NCI-H526 (cell line): Measurements from ENCODE around the gene OR6B1.
"Not testable (repeated sequence)": the region's sequence is repeated elsewhere in the genome, so short reads cannot be mapped to it uniquely, and the experiment has no call there.

ENCODE experiments used
- DNase-seq, 2 experiments: peaks; one replicate each; lab custom pipeline; 2025; lab: John Stamatoyannopoulos, UW

Gene OR6B1

DNA sequence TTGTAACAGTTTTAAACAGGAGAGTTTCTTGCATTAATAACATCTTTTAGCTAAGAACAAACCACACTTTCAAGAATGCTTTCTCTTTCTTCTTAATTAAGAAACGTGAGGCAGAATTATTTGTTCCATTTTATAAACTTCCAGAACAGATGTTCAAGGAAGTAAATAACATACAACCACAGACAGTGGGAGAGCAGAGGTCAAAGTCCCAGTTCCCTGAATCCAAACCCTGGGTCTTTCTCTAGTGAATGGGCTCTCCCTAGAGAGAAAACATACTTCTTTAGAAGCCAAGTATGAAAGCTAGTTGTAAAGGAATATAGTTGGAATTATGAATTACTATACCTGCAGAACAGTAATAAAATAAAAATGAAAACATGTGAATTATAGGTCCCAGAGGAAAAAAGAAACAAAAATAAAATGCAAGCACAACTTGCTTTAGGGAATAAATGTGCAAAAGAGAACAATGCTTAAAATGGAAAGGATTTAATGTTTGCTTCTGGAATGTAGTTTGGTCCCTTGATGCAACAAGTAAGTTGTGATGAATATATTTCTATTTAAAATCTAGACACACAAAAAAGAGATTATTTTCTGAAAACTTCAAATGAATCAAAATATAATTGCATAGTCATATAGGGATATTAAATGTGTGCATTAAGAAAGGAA lies 6.0 kb downstream of the OR6B1 start:
- DNase-seq = no peak

DNA sequence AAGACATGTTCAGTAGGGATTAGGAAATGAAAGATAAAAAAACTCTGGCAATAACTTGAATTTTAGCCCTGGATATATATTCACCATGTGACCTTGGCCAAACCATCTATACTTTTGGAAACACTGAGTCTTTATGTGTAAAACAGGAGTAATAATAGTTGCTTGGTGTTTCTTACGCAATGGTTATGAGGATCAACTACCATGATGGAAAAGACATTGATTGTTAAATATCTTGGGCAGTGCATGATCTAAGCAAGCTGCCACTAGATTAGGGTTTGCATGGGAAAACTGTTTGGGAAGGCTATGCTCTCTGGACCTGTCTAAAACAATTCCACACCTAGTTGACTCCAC lies 6.5 kb downstream of the OR6B1 start:
- no peak for DNase-seq

DNA sequence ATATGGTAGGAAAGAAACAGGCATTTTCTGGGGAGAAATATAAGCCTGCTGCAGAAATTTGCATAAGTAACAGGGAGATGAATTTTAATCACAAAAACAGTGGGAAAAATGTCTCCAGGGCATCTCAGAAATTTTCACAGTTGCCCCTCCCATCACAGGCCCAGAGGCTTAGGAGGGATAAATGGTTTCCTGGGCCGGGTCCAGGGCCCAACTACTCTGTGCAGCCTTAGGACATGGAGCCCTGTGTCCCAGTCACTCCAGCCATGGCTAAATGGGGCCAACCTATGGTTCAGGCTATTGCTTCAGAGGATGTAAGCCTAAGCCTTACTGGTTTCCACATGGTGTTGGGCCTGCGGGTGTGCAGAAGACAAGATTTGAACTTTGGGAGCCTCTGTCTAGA lies 9.2 kb downstream of the OR6B1 start:
- DNase-seq = no peak

DNA sequence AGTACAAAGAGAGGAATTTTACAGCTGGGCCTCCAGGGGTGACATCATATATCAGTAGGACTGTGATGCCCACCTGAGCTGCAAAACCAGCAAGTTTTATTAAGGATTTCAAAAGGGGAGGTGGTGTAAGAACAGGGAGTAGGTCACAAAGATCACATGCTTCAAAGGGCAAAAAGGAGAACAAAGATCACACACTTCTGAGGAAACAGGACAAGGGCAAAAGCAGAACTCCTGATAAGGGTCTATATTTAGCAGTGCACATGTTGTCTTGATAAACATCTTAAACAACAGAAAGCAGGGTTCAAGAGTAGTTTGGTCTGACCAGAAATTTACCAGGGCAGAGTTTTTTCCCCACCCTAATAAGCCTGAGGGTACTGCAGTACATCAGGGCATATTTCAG lies 9.9 kb downstream of the OR6B1 start:
- not testable (repeated sequence) for DNase-seq

DNA sequence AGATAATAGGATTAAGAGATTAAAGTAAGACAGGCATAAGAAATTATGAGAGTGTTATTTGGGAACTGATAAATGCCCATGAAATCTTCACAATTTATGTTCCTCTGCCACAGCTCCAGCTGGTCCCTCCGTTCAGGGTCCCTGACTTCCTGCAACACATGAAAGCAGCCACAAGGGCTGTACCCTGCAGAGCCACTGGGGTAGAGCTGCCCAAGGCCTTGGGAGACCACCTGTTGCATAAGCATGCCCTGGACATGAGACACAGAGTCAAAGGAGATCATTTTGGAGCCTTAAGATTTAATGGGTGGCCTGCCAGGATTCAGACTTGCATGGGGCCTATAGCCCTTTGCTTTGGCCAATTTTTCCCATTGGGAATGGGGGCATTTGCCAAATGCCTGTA lies 10.7 kb downstream of the OR6B1 start:
- not testable (repeated sequence) for DNase-seq

DNA sequence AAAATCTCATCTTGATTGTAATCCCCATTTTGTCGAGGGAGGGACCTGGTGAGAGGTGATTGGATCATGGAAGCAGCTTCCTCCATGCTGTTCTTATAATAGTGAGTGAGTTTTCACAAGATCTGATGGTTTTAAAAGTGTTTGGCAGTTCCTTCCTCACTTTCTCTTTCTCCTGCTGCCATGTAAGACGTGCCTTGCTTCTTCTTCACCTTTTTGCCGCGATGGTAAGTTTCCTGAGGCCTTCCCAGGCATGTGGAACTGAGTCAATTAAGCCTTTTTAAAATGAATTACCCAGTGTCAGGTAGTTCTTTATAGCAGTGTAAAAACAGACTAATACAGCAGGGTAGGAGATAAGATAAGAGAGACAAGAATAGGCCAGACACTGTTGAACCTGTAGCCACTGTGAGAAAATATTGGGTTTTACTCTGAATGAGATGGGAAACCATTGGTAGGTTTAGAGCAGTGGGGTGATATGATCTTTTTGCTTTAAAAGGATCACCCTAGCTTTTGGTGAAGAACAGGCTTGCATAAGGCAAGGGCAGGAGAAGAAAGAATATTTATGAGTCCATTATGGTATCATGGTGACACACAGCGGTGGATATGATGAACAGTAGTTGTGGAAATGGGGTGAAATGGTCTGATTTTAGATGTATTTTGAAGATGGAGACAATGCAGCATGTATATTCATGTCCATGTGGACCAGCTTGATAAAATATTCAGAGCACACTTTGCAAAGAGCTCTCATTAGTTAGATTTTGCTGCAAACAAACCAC lies 11.5 kb downstream of the OR6B1 start:
- no peak for DNase-seq

DNA sequence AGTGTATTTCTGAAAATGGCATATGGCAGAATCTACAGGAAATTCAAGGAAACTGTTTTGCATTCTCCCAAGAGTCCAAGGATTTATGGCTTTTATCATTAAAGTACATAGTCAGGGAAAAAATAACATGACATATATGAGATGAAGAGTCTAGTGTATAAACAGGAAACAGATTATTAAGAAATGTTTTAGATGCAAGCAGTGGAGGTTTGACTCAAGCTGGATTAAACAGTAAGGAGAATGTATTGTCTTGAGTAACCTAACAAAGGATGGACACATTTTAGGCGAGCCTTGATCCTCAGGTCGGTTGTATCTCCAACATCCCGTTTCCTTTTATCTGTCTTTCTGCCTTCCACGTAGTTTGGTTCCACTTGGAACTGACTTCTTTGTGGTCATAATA lies 17.9 kb downstream of the OR6B1 start:
- DNase-seq = no peak

DNA sequence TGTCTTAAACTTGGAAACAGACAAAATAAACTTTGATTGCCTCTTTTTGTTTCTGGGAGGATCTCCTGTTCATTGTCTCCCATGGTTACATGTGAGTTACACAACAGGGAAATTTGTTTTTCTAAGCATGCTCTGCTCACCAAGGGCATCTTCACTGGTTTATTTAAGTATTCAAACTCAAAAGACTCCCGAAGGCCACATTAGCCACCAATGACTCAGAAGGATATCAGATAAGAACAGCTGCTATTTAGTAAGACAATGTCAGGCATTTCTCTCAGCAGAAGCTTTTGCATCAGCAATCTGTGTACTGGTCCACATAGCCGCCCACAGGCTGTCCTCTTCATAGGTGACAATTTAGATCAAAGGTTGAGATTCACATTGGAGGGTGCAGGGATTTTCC lies 19.3 kb downstream of the OR6B1 start:
- DNase-seq = no peak

DNA sequence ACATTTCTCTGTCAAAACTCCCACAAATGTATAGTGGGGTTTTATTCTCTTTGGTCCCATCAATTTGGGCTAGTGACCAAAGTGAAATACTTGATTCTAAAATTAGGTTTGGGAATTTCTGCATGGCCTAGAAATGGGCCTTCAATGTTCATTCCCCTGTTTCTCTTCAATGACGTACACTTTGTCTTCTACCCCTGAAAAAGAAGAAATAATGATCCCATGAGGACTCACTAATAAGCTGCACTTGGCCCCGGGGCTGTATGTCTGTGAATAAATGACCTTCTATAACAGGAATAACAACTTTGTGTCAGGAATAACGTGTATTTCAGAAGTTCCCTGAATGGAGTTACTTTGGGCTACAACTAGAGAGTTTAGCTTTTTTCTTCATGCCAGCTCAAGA lies 20.2 kb downstream of the OR6B1 start:
- DNase-seq = no peak

DNA sequence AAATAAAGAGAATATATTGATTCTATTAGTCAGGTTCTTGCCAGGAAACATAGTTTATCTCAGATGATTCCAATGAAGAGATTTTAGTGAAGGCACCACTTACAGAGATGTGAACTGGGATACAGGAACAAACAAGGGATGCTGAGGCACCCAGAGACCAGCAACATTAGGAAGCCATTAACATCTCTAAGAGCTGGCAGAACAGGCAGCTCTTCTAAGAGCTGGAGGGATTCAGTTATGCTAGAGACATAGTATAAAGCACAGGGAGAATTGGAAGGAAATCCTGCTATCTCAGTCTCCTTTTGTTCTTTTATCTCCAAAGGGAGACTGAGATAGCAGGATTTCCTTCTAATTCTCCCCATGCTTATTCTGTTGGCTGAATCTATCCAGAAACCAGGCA lies 22.0 kb downstream of the OR6B1 start:
- no peak for DNase-seq

DNA sequence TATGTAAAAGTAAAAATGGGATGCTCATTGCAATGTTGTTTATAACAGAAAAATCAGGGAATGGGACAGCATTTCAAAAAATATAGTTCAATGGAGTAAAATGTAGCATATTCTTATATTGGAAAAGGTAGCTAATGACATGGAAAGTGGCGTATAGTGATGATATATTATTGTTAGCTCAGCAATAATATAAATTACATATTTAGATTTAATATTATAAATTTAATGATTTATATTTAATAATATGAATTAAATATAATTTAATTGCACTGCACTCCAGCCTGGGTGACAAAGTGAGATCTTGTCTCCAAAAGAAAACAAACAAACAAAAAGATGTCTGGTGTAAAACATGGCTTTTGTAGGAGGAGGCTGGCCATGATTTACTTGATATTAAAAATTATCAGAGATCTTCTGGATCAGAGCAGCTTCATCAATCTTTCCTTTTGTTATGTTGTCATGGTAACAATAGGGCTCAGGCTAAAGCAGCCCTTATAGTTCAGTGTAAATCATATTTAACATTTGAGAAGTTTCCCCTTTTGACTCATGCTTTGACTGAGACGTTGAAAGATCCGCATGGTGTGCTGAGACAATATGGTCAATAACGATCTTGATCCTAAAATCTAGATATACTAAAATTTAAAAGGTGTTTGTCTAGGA lies 23.2 kb downstream of the OR6B1 start:
- DNase-seq = no peak

DNA sequence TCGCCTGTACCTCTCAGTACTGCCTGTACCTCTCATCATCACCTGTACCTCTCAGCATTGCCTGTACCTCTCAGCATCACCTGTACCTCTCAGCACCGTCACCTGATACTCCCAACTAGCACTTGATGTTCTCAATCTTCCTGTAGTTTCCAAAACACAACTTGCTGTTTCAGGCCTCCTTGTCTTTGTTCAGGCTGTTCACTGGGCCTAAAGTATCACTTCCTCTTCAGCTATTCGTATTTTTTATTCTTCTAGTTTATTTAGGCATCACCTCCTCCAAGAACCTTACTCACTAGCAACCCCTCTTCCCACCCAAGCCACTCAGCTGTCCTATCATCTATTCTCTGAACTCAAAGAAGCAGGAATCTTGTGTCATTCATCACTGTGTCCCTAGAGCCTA lies 24.1 kb downstream of the OR6B1 start:
- DNase-seq = no peak

DNA sequence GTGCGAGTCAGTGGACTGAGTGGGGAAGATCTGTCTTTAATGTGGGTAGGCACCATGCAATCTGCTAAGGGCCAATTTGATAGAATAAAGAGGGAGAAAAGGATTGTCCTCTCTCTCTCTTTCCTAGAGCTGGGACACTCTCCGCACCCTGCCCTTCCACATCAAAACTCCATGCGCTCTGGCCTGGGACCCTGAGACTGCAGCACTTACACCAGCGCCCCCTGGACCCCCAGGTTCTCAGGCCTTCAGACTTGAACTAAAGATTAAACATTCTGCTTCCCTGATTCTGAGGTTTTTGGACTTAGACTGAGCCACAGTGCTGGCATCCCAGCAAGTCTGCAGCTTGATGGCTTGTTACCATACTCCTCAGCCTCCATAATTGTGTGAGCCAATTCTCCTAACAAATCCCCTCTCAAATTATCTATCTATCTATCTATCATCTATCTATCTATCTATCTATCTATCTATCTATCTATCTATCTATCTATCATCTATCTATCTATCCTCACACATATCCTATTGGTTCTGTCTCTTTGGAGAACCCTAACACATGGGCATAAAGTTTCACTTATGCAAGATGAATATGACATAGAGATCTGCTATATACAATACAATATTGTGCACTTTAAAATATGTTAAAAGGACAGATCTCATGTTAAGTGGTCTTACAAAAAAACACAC lies 26.2 kb downstream of the OR6B1 start:
- no peak for DNase-seq

DNA sequence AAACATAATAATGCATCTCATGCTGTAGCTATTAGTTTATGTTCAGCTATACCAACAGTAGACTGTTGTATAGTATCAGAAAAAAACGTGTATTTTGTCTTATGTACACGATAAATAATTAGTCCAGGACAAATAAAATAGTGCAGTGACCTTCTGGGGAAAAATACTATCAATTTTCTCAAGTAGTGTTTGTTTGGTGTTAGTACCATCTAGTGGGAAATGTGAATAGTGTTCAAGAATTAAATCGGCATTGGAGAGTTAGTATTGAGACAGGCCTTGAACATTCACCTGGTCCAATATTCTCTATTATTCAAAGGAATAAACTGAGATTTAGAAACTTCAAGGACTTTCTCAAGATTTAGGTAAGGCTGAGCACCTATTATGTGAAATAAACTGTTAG lies 26.9 kb downstream of the OR6B1 start:
- peak in 1 of 2 experiments; percentile 22 for DNase-seq

DNA sequence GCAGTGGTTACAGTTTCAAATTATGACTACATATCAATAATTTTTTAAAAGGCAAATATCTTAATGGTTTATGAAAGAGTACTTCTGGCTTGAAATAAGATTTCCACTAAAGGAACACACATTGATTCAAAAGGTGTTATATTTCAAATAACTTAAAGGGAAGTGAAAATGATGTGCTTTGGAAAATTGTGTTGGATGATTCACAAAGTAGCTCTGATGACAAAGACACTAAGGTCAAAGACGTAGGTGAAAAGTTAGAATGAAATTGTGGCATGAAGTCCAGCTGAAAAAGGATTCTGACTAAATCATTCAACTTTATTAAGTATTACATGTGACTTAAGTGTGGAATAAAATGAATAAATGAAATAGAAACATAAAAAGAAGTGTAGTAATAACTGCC lies 27.9 kb downstream of the OR6B1 start:
- DNase-seq = no peak

DNA sequence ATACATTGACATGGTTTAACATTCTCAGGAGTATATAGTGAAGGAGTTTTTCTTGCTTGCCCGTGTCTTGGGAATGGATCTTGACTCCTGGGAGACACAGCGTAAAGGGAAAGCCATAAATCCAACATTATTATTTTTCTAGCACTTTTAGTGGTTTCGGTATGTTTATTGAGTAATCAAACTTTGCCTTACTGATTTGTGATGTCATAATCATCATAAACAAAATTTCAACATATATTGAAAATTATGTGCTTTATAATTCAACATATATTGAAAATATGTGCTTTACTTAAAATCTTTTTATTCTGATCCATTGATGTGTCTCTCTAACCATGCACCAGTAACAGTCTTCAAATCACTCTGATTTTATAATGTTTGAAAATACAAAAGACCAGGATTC lies 28.4 kb downstream of the OR6B1 start:
- DNase-seq = no peak

DNA sequence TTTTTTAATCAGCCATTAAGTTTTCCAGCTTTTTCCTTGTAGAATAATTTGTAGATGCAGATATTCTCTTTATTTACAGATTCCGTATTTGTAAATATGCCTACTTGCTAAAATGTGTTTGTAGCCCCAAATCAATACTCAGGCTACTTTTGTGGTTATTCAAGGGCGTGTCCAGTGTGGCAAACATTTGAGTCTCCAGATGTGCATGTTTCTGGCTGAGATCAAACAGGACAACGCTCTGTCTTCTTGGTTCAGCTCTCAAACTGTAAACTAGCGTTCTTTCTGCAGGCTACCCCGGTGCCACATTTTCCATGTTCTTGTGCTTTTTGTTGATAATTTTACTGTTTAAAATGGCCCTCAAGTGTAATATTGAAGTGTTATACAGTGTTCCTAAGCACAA lies 32.4 kb downstream of the OR6B1 start:
- DNase-seq = no peak

DNA sequence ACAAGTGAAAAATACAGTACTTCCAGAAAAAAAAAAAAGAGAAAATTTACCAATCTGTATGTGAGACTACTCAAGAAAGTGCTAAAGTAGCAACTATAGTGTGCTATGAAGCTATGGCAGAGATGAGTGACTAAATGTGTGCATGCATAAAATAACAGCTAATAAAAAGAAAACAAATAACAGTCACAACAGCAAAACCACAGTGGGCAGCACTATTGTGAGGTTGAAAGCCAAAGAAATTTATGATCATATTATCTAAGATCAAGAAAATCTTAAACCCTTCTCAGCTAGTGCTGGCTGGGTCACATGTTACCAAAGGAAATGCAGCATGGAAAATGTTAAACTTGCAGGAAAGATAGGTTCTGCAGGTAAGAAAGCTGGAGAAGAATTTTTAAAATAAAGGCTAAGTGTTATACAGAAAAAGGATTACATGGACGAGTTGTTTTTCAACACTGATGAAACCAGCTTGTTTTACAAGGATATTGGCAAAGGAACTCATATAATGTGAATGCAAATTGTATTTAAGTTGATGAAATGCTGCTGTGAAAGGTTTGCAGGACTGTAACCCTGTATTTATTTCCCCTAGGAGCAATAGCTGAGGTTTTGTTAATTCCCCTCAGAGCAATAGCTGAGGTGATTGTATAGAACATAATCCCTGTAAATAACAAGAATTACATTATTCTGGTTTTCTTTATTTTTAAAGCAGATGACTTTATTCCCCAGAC lies 33.0 kb downstream of the OR6B1 start:
- DNase-seq = no peak

DNA sequence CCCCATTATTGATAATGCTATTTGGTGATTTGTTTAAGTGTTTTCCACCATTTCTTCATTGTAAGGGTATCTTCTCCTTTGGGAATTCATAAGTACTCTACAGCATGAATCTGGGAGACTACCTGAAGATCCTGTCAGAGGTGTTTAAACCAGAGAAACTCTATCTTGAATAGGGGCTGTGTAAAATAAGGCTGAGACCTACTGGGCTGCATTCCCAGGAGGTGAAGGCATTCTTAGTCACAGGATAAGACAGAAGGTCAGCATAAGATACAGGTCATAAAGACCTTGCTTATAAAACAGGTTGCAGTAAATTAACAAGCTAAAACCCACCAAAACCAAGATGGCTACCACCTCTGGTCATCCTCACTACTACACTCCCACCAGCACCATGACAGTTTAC lies 35.3 kb downstream of the OR6B1 start:
- no peak for DNase-seq

DNA sequence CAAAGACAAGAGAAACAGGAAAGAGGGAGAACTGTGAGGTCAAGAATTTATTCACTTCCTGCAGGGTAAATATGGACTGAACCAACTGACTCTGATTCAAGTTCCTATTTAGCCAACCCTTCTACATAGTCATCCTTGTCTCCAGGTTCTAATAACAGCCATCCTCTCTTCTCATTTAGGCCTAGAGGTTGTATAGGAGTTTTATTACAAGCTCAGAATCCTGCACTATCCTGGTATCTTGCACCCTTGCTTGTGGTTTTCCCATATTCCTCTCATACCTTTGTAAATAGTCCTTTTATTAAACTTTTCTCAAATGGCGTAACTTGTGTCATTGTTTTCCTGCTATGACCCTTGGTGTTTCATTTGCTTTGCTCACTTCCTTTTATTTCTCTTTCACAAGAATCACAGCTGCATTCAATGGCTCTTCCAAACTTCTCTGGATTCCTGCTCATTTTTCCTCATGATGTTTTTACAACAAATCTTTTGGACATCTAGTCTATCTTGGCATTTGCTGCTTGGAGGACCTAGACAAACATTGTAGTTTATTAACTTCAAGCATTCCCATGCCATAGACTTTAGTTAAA lies 36.3 kb downstream of the OR6B1 start:
- no peak for DNase-seq

DNA sequence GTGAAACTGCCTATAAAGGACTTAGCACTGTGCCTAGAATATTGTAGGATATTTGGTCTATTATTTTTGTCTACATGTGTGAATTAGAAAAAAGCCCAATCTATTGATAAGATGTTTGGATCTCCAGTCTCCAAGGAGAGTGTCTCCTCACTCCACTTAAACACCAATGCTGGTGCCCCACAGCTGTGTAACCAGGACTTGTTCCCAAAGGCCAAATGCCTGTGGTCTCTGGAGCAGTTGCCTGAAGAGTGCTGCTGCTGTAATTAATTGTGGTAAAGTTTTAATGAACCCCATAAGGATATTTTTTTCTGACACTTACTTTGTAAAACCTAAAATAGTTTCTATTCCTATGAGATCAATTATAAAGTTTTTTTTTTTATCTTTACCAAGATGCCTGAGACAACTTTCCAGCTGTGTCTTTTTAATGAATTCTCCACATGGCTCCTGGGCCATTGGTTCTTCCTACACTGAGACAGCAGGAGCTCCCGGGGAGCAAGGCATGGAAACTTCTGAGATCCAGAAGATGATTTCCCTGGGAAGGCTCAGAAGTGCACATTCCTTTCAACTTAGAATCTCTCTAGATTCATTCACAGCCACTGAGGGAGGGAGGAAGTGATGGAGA lies 37.4 kb downstream of the OR6B1 start:
- DNase-seq = no peak
